Common myeloid progenitor, CD34-positive (primary cell): ENCODE results near the gene HOXB8.
A peak's percentile ranks its signal among the peaks of the same experiment; 100 is the strongest.

ENCODE experiments used
- CTCF ChIA-PET: fragments of 350-600 bp; sonication (Branson Sonifier 250); formaldehyde crosslinking; loops from one replicate; lab custom pipeline; 2021; ENCODE audit warnings: antibody characterized with exemption; lab: Charles Lee
- POLR2A ChIA-PET: fragments of 350-600 bp; sonication (Branson Sonifier 250); formaldehyde crosslinking; loops from one replicate; lab custom pipeline; 2021; ENCODE audit warnings: antibody characterized with exemption; lab: Charles Lee
- DNase-seq, 3 donors: peaks; one replicate each; pipeline versions ENCODE4 v3.0.0 to v3.0.0-alpha.2; 2013
- H3K27ac ChIP-seq, 2 experiments: 1 replicate in 1 of 2; 2 replicates in 1 of 2; pipeline ENCODE4 v1.7.0; 2013; ENCODE audit warnings: inconsistent platforms in 2 of 2, low read length in 2 of 2, mild to moderate bottlenecking in 2 of 2, low read depth in 1 of 2, moderate library complexity in 1 of 2; ENCODE audit not compliant: severe bottlenecking in 2 of 2, insufficient read depth in 1 of 2, poor library complexity in 1 of 2
- H3K27me3 ChIP-seq, 5 experiments: replicated peaks in 2 of 5; 1 replicate in 3 of 5; 2 replicates in 2 of 5; pipeline versions ENCODE4 v1.6.1 to v1.7.0; 2013; ENCODE audit warnings: low read length in 4 of 5, mild to moderate bottlenecking in 2 of 5, moderate library complexity in 2 of 5, inconsistent platforms in 1 of 5; ENCODE audit not compliant: insufficient read depth in 5 of 5, control insufficient read depth in 4 of 5
- H3K36me3 ChIP-seq, 4 experiments: 1 replicate in 2 of 4; 2 replicates in 2 of 4; pipeline versions ENCODE4 v1.6.1 to v1.7.0; 2013; ENCODE audit warnings: low read length in 3 of 4, control low read depth in 1 of 4, mild to moderate bottlenecking in 1 of 4; ENCODE audit not compliant: control insufficient read depth in 4 of 4, insufficient read depth in 4 of 4
- H3K4me1 ChIP-seq, 4 experiments: 1 replicate in 3 of 4; 2 replicates in 1 of 4; pipeline versions ENCODE4 v1.6.1 to v1.7.1; 2013; ENCODE audit warnings: low read length in 3 of 4, mild to moderate bottlenecking in 3 of 4, control low read depth in 1 of 4, inconsistent platforms in 1 of 4, moderate library complexity in 1 of 4; ENCODE audit not compliant: control insufficient read depth in 4 of 4, insufficient read depth in 4 of 4; ENCODE audit errors: control extremely low read depth in 1 of 4
- H3K4me3 ChIP-seq, 7 experiments: 1 replicate in 4 of 7; 2 replicates in 3 of 7; pipeline versions ENCODE4 v1.5.1 to v1.7.0; 2013; ENCODE audit warnings: mild to moderate bottlenecking in 7 of 7, low read length in 6 of 7, moderate library complexity in 6 of 7, inconsistent platforms in 2 of 7, low read depth in 2 of 7, control low read depth in 1 of 7; ENCODE audit not compliant: insufficient read depth in 4 of 7, control insufficient read depth in 1 of 7; ENCODE audit errors: extremely low read depth in 1 of 7
- H3K9me3 ChIP-seq, 5 experiments: 1 replicate in 4 of 5; 2 replicates in 1 of 5; pipeline versions ENCODE4 v1.6.1 to v1.7.1; 2013; ENCODE audit warnings: low read length in 4 of 5, mild to moderate bottlenecking in 2 of 5, inconsistent platforms in 1 of 5, low read depth in 1 of 5, moderate library complexity in 1 of 5; ENCODE audit not compliant: control insufficient read depth in 4 of 5, insufficient read depth in 2 of 5; ENCODE audit errors: control extremely low read depth in 1 of 5
- WGBS: methylation state at CpG from one replicate; pipeline ENCODE4 v1.1.5; 2013; ENCODE audit not compliant: insufficient coverage; 5-methylcytosine and 5-hydroxymethylcytosine counted together

The HOXB8 gene

GRCh38 chr17:48597778-48598631 lies 17.1 kb downstream of the HOXB8 start:
- peaks cover 0 to 3% (median 0%) of the 10 kb centered on the region in 4 experiments for H3K36me3 ChIP-seq
- ChIA-PET CTCF (interaction anchor here (0.8 to 2.0 kb wide), 8 partner anchors 9 to 335 kb away, joined by 3 to 8 read pairs (median 4); no protein-coding TSS in a partner anchor), POLR2A (interaction anchor here (2.2 kb wide), 1 partner anchor 10 kb away, joined by 7 read pairs; no protein-coding TSS in a partner anchor)
- H3K27ac ChIP-seq, result peak overlapping the region in 1 of 2 experiments; percentile 34
- H3K27me3 ChIP-seq, result peaks cover 0 to 50% (median 21%) of the 10 kb centered on the region in 5 experiments
- H3K4me1 ChIP-seq, result peaks cover 0 to 65% (median 38%) of the 10 kb centered on the region in 4 experiments
- 0% methylated on average over 34 of the region's 68 CpGs for WGBS
- peak in 2 of 3 donors; percentile 69 to 83 for DNase-seq
- peak overlapping the region; percentile 53 to 82 (median 71) for H3K4me3 ChIP-seq
- H3K9me3 ChIP-seq, result no peaks in the 10 kb centered on the region

GRCh38 chr17:48597528-48597777 lies 17.6 kb downstream of the HOXB8 start:
- peaks cover 0 to 3% (median 0%) of the 10 kb centered on the region in 4 experiments for H3K36me3 ChIP-seq
- peaks cover 0 to 45% (median 21%) of the 10 kb centered on the region in 5 experiments for H3K27me3 ChIP-seq
- ChIA-PET POLR2A (interaction anchor here (2.2 kb wide), 1 partner anchor 10 kb away, joined by 7 read pairs; no protein-coding TSS in a partner anchor), CTCF (interaction anchor here (1.7 kb wide), 1 partner anchor 9 kb away, joined by 5 read pairs; no protein-coding TSS in a partner anchor)
- no peak for DNase-seq
- no peaks in the 10 kb centered on the region for H3K9me3 ChIP-seq
- WGBS, result 0% methylated on average over 12 of the region's 16 CpGs
- peaks cover 2 to 65% (median 43%) of the 10 kb centered on the region in 4 experiments for H3K4me1 ChIP-seq
- H3K4me3 ChIP-seq, result peak overlapping the region; percentile 53 to 82 (median 71)
- H3K27ac ChIP-seq, result no peak overlapping the region

- POLR2A ChIA-PET, result interaction anchor here (1.2 to 2.2 kb wide), 2 partner anchors 9 to 17 kb away, joined by 3 to 7 read pairs; no protein-coding TSS in a partner anchor
- Histone ChIP-seq H3K4me1 (peaks cover 2 to 65% (median 46%) of the 10 kb centered on the region in 4 experiments), H3K27ac (no peak overlapping the region), H3K4me3 (peak overlapping the region; percentile 53 to 82 (median 71)), H3K36me3 (peaks cover 0 to 3% (median 0%) of the 10 kb centered on the region in 4 experiments), H3K27me3 (peaks cover 0 to 43% (median 19%) of the 10 kb centered on the region in 5 experiments), H3K9me3 (no peaks in the 10 kb centered on the region)
- CTCF ChIA-PET, result interaction anchor here (0.8 to 1.0 kb wide), 3 partner anchors 20 to 286 kb away, joined by 3 to 4 read pairs (median 3); no protein-coding TSS in a partner anchor
- DNase-seq, result peak in 2 of 3 donors; percentile 58 to 67
- 2% methylated on average over 15 of the region's 26 CpGs for WGBS
Observed at GRCh38 chr17:48596735-48597527, 18.2 kb downstream of the HOXB8 start.

DNA sequence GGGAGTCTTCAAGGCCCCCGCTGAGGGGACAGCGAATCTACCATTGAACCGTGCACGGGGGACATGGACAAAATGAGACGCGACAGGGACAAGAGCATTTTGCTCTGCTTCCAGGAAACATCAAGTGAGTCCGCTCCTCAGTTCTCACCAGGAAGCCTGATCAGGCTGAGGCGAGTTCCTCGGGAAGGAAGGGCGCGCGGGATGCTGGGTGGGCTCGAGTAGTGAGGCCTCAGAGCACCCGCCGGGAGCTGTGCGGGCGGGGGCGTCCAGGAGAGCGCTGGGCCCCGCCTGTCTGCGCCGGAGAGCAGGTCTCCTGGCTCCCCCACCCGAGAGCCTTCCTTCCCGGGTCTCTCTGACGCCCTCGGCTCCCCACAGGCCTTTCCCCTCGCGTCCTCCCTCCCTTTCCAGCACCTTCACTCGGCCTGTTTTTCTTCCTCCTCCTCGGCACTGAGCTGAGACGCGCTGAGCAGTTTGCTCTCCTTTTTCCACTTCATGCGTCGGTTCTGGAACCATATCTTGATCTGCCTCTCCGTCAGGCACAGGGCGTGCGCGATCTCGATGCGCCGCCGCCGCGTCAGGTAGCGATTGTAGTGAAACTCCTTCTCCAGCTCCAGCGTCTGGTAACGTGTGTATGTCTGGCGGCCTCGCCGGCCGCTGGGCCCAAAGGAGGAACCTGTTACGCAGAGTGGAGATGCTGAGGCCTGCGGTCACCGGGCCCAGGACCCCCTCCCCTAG lies 18.9 kb downstream of the HOXB8 start:
- H3K4me1 ChIP-seq, result peaks cover 2 to 65% (median 46%) of the 10 kb centered on the region in 4 experiments
- H3K36me3 ChIP-seq, result peaks cover 0 to 3% (median 0%) of the 10 kb centered on the region in 4 experiments
- 12% methylated on average over 45 of the region's 54 CpGs for WGBS
- H3K27me3 ChIP-seq, result peaks cover 0 to 44% (median 13%) of the 10 kb centered on the region in 5 experiments
- H3K9me3 ChIP-seq, result no peaks in the 10 kb centered on the region
- ChIA-PET CTCF (interaction anchor here (0.8 to 1.0 kb wide), 4 partner anchors 9 to 285 kb away, joined by 3 to 4 read pairs (median 3); no protein-coding TSS in a partner anchor), POLR2A (interaction anchor here (1.2 to 2.2 kb wide), 2 partner anchors 8 to 18 kb away, joined by 3 to 7 read pairs; no protein-coding TSS in a partner anchor)
- H3K27ac ChIP-seq, result no peak overlapping the region
- peak overlapping the region in 5 of 7 experiments; percentile 53 to 82 (median 78) for H3K4me3 ChIP-seq
- peak in 2 of 3 donors; percentile 66 to 75 for DNase-seq

- Histone ChIP-seq H3K9me3 (no peaks in the 10 kb centered on the region), H3K4me3 (peak overlapping the region in 3 of 7 experiments; percentile 78 to 82 (median 80)), H3K27me3 (peaks cover 0 to 40% (median 11%) of the 10 kb centered on the region in 5 experiments), H3K4me1 (peaks cover 2 to 72% (median 50%) of the 10 kb centered on the region in 4 experiments), H3K36me3 (peaks cover 0 to 3% (median 0%) of the 10 kb centered on the region in 4 experiments), H3K27ac (no peak overlapping the region)
- 92% methylated on average over 14 of the region's 25 CpGs for WGBS
- CTCF ChIA-PET, result interaction anchor here (0.6 to 4.3 kb wide), 6 partner anchors 8 to 260 kb away, joined by 3 to 31 read pairs (median 4); no protein-coding TSS in a partner anchor
- POLR2A ChIA-PET, result interaction anchor here (2.2 kb wide), 1 partner anchor 8 kb away, joined by 7 read pairs; no protein-coding TSS in a partner anchor
- DNase-seq, result no peak
Observed at GRCh38 chr17:48595278-48595999, 19.7 kb downstream of the HOXB8 start.
